GM20000 (cell line): ENCODE data around the gene WARS2.

Experiments used
- DNase-seq: peaks from one replicate; pipeline ENCODE4 v3.0.0; 2012; ENCODE audit warnings: low spot score
- CTCF ChIP-seq: IDR thresholded peaks from 2 replicates; pipeline ENCODE4 v1.5.1; 2012; ENCODE audit warnings: mild to moderate bottlenecking, control low read depth; ENCODE audit errors: extremely low read depth, missing control alignments

The WARS2 gene

GRCh38 chr1:118999348-119000071, 140.9 kb downstream of the WARS2 start:
- no peak for DNase-seq
- TF ChIP-seq CTCF: no peak

GRCh38 chr1:118998171-118998570, 142.3 kb downstream of the WARS2 start:
- DNase-seq: no peak
- no peak for TF ChIP-seq CTCF

- no peak for TF ChIP-seq CTCF
- no peak for DNase-seq
Observed at GRCh38 chr1:118997225-118997624, 143.2 kb downstream of the WARS2 start.

- TF ChIP-seq CTCF: no peak
- no peak for DNase-seq
Observed at GRCh38 chr1:118995312-118996016, 145.0 kb downstream of the WARS2 start.

- TF ChIP-seq CTCF: no peak
- DNase-seq: no peak
Observed at GRCh38 chr1:118993700-118994026, 146.8 kb downstream of the WARS2 start.

- no peak for DNase-seq
- no peak for TF ChIP-seq CTCF
Observed at GRCh38 chr1:118992868-118993699, 147.4 kb downstream of the WARS2 start.

GRCh38 chr1:118992237-118992825, 148.1 kb downstream of the WARS2 start:
- TF ChIP-seq CTCF: no peak
- no peak for DNase-seq
